GM12892 (cell line): ENCODE data around the gene CYBA.

Experiments used
- DNase-seq: peaks from one replicate; pipeline ENCODE4 v3.0.0; 2011; ENCODE audit not compliant: insufficient read length
- FAIRE-seq: peaks from 2 replicates; lab custom pipeline; 2011; peaks lifted over from hg19 to GRCh38; lab: Jason Lieb, UNC
- POLR2A ChIP-seq: IDR thresholded peaks from 2 replicates; pipeline ENCODE4 v1.6.1; 2011; ENCODE audit warnings: low read depth, low read length, control low read depth
- POLR2AphosphoS5 ChIP-seq: IDR thresholded peaks from 2 replicates; pipeline ENCODE4 v1.6.1; 2011; ENCODE audit warnings: low read depth, low read length, control low read depth
- TAF1 ChIP-seq: IDR thresholded peaks from 2 replicates; pipeline ENCODE4 v1.6.1; 2011; ENCODE audit warnings: low read depth, mild to moderate bottlenecking, control low read depth, low read length, borderline replicate concordance

Gene CYBA

DNA sequence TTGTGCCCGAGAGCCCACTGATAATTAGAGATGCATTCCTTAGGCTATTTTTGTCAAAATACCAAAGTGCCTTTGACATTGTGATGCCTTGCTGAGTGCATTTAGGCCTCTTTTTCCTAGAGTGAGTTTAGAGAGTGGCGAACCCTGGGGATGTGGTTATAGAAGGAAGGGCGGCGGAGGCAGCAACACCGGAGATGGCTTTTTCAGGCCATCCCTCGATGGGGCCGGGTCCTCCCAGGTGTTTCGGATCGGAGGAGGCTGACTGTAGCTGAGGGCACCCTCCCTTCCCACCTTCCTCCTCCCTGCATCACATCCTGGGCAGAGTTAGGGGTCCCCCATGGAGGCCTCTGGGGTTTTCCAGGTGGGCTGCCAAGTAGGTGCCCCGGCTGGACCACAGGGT, 42.0 kb upstream of the CYBA start:
- FAIRE-seq (no peak), DNase-seq (no peak)
- TF ChIP-seq POLR2A: no peak
- TF ChIP-seq TAF1: no peak
- TF ChIP-seq POLR2AphosphoS5: no peak

- DNase-seq (no peak), FAIRE-seq (no peak)
- TF ChIP-seq TAF1: no peak
- TF ChIP-seq POLR2AphosphoS5: no peak
- no peak for TF ChIP-seq POLR2A
These were observed 41.2 kb upstream of the CYBA start for GRCh38 chr16:88691924-88692560.

DNA sequence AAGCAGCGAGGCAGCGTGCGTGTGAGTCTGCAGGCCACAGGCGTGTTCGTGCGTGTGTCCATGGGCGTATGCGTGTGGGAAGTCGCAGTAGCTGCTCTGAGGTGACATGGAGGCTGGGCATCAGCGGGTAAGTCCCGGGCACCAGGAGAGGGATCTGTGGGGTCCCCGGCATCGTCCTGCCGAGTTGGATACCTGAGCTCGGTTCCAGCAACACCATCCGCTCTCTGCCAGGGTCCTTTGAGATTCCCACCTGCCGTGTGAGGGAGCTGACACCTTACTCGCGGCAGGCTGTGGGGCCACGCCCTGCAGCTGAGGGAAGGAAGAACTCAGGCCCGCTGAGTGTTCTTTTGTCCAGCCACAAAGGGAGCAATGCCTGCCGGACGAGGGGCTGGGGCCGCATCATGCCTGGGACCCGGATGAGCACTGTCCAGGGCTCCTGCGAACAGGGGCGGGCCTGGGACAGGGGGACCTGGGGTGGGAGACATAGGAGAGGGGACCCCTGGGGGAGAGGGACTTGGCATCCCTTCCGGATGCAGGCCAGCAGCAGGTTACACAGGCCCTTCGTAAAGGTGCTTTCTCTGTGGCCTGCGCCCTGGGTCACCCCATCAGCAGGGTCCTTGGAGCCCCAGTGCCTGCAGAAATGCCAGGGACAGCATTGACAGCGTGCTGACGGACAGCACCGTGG, 40.4 kb upstream of the CYBA start:
- no peak for DNase-seq
- TF ChIP-seq POLR2AphosphoS5: no peak
- TF ChIP-seq TAF1: no peak
- TF ChIP-seq POLR2A: no peak
- FAIRE-seq: no peak

DNA sequence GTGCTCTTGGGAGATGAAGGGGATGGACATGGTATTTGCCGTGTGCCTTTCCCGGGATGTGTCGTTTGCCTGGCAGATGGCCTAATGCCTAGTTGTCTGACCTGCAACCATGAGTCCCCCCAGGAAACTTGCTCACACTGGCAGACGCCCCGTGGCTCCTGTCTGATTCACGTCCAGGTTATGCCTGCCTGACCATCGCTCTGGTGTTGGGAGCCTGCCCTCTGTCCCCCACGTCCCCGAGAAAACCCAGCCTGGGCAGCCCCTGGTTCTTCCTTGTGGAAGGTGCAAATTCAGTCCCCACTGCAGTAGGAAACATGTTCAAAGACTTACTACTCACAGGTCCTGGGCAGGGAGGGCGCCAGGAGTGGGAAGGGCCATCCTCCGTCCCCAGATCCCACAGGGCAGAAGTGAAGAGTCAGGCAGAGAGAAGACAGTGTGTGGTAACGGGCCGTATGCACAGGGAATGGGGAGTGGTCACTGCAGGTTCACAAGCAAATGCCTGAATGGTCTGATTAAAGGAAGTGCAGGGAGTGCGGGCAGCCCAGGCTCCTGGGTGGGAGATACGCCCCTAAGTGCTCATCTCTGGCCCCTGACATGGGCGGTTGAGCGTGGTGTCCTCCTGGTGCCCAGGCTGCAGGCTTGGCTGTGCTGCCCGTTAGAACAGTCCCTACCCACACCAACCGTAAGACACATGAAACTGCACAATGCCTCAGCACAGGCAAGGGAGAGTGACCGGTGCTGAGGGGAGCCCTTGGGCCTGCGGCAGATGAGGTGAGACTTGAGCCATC, 39.7 kb upstream of the CYBA start:
- no peak for TF ChIP-seq TAF1
- no peak for TF ChIP-seq POLR2A
- no peak for TF ChIP-seq POLR2AphosphoS5
- FAIRE-seq (no peak), DNase-seq (no peak)

GRCh38 chr16:88688013-88688778, 37.3 kb upstream of the CYBA start:
- no peak for DNase-seq
- TF ChIP-seq POLR2AphosphoS5 (no peak), TAF1 (no peak), POLR2A (no peak)
- FAIRE-seq: no peak

DNA sequence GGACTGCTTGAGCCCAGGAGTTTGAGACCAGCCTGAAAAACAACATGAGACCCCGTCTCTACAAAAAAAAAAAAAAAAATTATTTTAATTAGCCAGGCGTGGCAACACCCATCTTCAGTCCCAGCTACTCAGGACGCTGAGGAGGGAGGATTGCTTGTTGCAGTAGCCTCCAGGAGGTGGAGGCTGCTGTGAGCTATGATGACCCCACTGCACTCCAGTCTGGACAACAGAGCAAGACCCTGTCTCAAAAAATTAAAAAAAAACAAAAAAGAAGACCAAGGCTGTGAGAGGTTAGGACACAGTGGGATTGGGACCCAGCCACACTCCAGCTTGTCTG, 36.8 kb upstream of the CYBA start:
- no peak for TF ChIP-seq POLR2A
- no peak for TF ChIP-seq TAF1
- TF ChIP-seq POLR2AphosphoS5: no peak
- FAIRE-seq (no peak), DNase-seq (no peak)

DNA sequence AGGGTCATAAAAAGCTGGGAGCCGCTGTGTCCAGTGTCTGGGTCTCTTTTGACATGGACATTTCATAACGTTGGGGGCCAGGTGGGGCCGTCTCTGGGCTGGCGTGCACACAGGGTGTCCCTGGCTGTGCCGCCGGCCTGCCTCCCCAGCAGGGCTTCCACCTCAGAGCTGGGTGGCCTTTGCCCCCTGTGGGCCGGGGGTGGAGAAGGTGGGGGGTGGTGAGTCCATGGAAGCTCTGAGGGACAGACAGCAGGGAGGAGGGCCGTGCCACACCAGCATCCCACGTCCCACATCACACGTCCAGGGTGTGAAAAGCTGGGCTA, 36.4 kb upstream of the CYBA start:
- TF ChIP-seq TAF1: no peak
- no peak for TF ChIP-seq POLR2A
- no peak for TF ChIP-seq POLR2AphosphoS5
- no peak for DNase-seq
- no peak for FAIRE-seq

- TF ChIP-seq POLR2A (0 out of 2 replicates have a peak, but pooled peaks have one; percentile 32), POLR2AphosphoS5 (no peak)
- DNase-seq (peak; percentile 94), FAIRE-seq (peak; percentile 95)
These were observed 35.8 kb upstream of the CYBA start, which contains the start of gene SNAI3 for GRCh38 chr16:88686439-88687253. TSS of gene SNAI3 (minus strand) at chr16:88686507. CDS start at chr16:88686406, 101 bp downstream.

DNA sequence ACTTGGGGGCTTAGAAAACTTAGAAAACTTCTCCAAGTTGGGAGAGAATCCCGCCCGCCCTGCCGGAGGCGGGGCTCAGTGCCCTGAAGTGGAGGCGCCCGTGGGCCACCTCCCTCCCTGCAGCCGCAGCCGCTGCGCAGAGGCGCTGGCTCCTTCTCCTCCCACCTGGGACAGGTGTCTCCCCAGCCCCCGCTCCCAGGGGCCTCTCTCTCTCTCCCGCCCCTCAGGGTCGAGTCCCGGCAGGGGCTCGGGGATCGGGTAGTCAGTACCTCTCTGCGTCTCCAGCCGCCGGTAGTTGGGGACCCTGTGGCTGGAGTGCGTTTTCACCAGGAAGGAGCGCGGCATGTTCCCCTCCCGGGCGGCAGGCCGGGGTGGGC, 35.2 kb upstream of the CYBA start:
- FAIRE-seq: no peak
- no peak for TF ChIP-seq POLR2AphosphoS5
- DNase-seq: no peak

- DNase-seq (no peak), FAIRE-seq (no peak)
- TF ChIP-seq POLR2A: no peak
- TF ChIP-seq POLR2AphosphoS5: no peak
- no peak for TF ChIP-seq TAF1
These were observed 34.6 kb upstream of the CYBA start for GRCh38 chr16:88685156-88686061.
